Type B pancreatic cell (in vitro differentiated cells): ENCODE results near the gene KCNK17. TPM values are rescaled to one million over a fixed set of nuclear protein-coding genes. Genes with fewer than 3 reads are reported as not detected.
A peak's percentile ranks its signal among the peaks of the same experiment; 100 is the strongest.

Source experiments
- DNase-seq: peaks from one replicate; pipeline ENCODE4 v3.0.0; 2021; ENCODE audit warnings: mixed read lengths; ENCODE audit not compliant: unreplicated experiment; ENCODE audit errors: extremely low spot score
- H3K27ac Mint-ChIP-seq: 2 replicates; pipeline ENCODE4 v1.8.0; 2021; ENCODE audit warnings: mild to moderate bottlenecking, mixed read lengths
- H3K27me3 Mint-ChIP-seq: 2 replicates; pipeline ENCODE4 v1.8.0; 2021; ENCODE audit warnings: mixed read lengths
- H3K36me3 Mint-ChIP-seq: 2 replicates; pipeline ENCODE4 v1.8.0; 2021; ENCODE audit warnings: mixed read lengths
- H3K4me1 Mint-ChIP-seq: one replicate; pipeline ENCODE4 v1.8.0; 2021; ENCODE audit warnings: mixed read lengths; ENCODE audit not compliant: unreplicated experiment
- H3K4me3 Mint-ChIP-seq: 2 replicates; pipeline ENCODE4 v1.8.0; 2021; ENCODE audit warnings: mild to moderate bottlenecking, mixed read lengths
- H3K9me3 Mint-ChIP-seq: 2 replicates; pipeline ENCODE4 v1.8.0; 2021; ENCODE audit warnings: mixed read lengths
- total RNA-seq: library from RNA; stranded (reverse); gene quantifications from 2 replicates; pipeline ENCODE4 v1.2.1, GENCODE V29; 2021; ENCODE audit warnings: low replicate concordance
- TF ChIP-seq, protein P1 (sequence below): fragments of 200-600 bp; sonication (generic); conservative IDR thresholded peaks from 2 replicates; pipeline ENCODE4 v1.5.0; 2021; ENCODE audit warnings: antibody characterized with exemption, mild to moderate bottlenecking

The KCNK17 gene
- total RNA-seq, 1 donor from 2014 or later = 9.9 TPM

DNA sequence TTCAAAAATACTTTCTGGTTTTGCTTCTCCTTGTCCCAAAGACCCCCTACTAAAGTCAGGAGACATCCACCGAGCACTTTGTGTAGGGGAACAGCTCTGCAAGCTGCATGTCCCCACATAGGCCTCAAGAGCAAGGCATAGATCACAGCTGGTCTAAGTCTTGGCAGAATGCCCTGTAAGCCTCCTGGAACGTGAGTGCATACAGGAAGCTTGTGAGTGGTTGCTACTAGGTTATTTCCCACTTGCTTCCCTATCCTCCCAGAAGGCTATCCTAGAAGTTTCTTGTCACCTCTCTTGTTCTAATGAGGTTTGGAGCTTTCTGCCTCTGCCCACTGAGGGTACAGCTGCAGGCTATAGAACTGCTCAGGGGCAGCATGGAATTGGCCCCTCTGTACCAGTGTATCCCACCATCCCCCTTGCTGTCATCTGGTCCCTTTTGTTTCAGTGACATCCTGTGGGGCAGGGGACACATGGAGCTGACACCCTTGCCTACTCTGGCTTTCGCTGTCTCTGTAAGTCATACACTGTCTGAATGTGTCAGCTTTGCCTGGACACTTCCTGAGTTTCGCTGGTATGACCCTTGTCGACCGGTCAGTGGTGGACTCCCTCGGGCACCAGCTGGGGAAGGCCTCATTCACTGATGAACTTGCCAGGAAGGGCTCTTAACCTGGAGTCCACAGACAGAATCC is 43.9 kb upstream of the KCNK17 start:
- peaks cover 13% of the 10 kb centered on the region for H3K4me1 Mint-ChIP-seq
- H3K36me3 Mint-ChIP-seq = no peaks in the 10 kb centered on the region
- H3K27me3 Mint-ChIP-seq = peaks cover 3% of the 10 kb centered on the region
- H3K4me3 Mint-ChIP-seq = no peak overlapping the region
- no peak for DNase-seq
- no peaks in the 10 kb centered on the region for H3K9me3 Mint-ChIP-seq
- H3K27ac Mint-ChIP-seq = no peak overlapping the region
- TF ChIP-seq, protein P1, sequence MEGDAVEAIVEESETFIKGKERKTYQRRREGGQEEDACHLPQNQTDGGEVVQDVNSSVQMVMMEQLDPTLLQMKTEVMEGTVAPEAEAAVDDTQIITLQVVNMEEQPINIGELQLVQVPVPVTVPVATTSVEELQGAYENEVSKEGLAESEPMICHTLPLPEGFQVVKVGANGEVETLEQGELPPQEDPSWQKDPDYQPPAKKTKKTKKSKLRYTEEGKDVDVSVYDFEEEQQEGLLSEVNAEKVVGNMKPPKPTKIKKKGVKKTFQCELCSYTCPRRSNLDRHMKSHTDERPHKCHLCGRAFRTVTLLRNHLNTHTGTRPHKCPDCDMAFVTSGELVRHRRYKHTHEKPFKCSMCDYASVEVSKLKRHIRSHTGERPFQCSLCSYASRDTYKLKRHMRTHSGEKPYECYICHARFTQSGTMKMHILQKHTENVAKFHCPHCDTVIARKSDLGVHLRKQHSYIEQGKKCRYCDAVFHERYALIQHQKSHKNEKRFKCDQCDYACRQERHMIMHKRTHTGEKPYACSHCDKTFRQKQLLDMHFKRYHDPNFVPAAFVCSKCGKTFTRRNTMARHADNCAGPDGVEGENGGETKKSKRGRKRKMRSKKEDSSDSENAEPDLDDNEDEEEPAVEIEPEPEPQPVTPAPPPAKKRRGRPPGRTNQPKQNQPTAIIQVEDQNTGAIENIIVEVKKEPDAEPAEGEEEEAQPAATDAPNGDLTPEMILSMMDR = no peak

- TF ChIP-seq, protein P1 = no peak
- Mint-ChIP-seq H3K4me3 (no peak overlapping the region), H3K36me3 (no peaks in the 10 kb centered on the region), H3K27me3 (no peaks in the 10 kb centered on the region), H3K4me1 (peaks cover 4% of the 10 kb centered on the region), H3K27ac (no peak overlapping the region), H3K9me3 (no peaks in the 10 kb centered on the region)
- DNase-seq = no peak
These were observed 39.6 kb upstream of the KCNK17 start for GRCh38 chr6:39353698-39354315.

- Mint-ChIP-seq H3K4me3 (no peak overlapping the region), H3K4me1 (peaks cover 5% of the 10 kb centered on the region), H3K36me3 (no peaks in the 10 kb centered on the region), H3K27me3 (peaks cover 4% of the 10 kb centered on the region), H3K9me3 (no peaks in the 10 kb centered on the region), H3K27ac (no peak overlapping the region)
- no peak for DNase-seq
- TF ChIP-seq, protein P1 = no peak
These were observed 36.7 kb upstream of the KCNK17 start for GRCh38 chr6:39350723-39351505.

GRCh38 chr6:39348740-39349139 is 34.5 kb upstream of the KCNK17 start:
- H3K36me3 Mint-ChIP-seq = no peaks in the 10 kb centered on the region
- no peak for DNase-seq
- H3K4me3 Mint-ChIP-seq = no peak overlapping the region
- H3K4me1 Mint-ChIP-seq = peaks cover 11% of the 10 kb centered on the region
- TF ChIP-seq, protein P1 = no peak
- H3K27ac Mint-ChIP-seq = no peak overlapping the region
- no peaks in the 10 kb centered on the region for H3K9me3 Mint-ChIP-seq
- peaks cover 4% of the 10 kb centered on the region for H3K27me3 Mint-ChIP-seq

DNA sequence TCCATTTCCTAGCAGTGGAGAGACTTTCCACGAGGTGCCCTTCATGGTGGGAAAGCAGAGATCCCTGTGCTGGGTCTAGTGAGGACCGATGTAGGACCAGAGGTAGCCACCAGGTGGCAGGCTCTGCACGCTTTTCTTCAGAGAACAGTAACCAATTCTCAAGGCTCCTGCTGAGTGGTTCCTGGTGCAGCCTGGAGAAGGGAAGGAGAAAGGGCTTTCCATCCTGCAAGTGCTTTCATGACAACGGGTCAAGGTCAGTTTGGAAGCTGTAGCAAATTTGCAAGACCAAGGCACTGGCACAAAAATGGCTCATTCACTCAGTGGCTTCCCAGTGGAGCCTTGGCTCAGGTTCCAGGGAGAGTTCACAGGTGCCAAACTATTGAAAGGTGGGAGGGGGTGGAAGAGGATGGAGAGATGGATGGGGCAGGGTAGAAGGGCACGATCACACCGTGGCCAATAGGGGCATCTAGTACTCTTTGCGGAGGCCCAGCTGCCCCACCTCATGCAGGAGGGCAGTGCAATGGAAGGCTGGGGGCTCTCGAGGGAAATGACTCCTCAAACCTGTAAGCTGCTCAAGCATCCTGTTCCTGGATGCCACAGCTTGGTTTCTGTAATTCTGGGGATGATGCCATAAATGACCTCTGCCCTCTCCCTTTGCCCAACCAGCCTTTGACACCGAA is 33.8 kb upstream of the KCNK17 start:
- Mint-ChIP-seq H3K36me3 (no peaks in the 10 kb centered on the region), H3K9me3 (no peaks in the 10 kb centered on the region), H3K27me3 (peaks cover 4% of the 10 kb centered on the region), H3K4me3 (no peak overlapping the region), H3K27ac (no peak overlapping the region), H3K4me1 (peaks cover 11% of the 10 kb centered on the region)
- TF ChIP-seq, protein P1 = peak; percentile 90
- DNase-seq = peak; percentile 80
